ENCODE results near the gene EXOC7. TPM values are rescaled to one million over a fixed set of nuclear protein-coding genes. Genes with fewer than 3 reads are reported as not detected.

Gene EXOC7
- total and polyA plus RNA-seq, 2 of the 4 experiments (the other 2 are of a cell fraction), result 85.9 to 118 TPM

GRCh38 chr17:76104140-76104895 is 731 bp upstream of the EXOC7 start:
- peak overlapping the region; percentile 90 for H2AK5ac ChIP-seq (ENCODE audit: low read depth, low read length)
- no peak overlapping the region for H3K9ac ChIP-seq (ENCODE audit: low read depth, low read length)
- 0 out of 2 replicates have a peak overlapping the region, but pooled peaks have one; percentile 17 for H2BK20ac ChIP-seq (ENCODE audit: low read depth, low read length)
- ChIA-PET POLR2A (ENCODE audit: unreplicated experiment) (interaction anchor here (0.6 kb wide), 1 partner anchor 9 kb away, joined by 4 read pairs; no protein-coding TSS in a partner anchor), CTCF (interaction anchor here (0.6 to 1.0 kb wide), 2 partner anchors 17 to 175 kb away, joined by 3 read pairs; no protein-coding TSS in a partner anchor)
- dilution Hi-C loops (cut with HindIII; ENCODE audit: low sequenced_read_pairs, unreplicated experiment) (no loop called here), intact Hi-C loops (cut with micrococcal nuclease) (no loop called here), in situ Hi-C loops (cut with MboI; ENCODE audit: low sequenced_read_pairs) (no loop called here)
- H2AK9ac ChIP-seq (replicated peaks; ENCODE audit: low read depth, low read length, poor library complexity), result peak overlapping the region; percentile 96
- H4K91ac ChIP-seq (ENCODE audit: insufficient read depth, low read depth, low read length), result peak overlapping the region; percentile 97
- peak overlapping the region; percentile 86 for H2BK5ac ChIP-seq (ENCODE audit: low read depth, low read length, poor library complexity, severe bottlenecking)
- H3K14ac ChIP-seq (replicated peaks; ENCODE audit: low read depth, low read length), result peak overlapping the region; percentile 100
- peak overlapping the region; percentile 99 for H4K5ac ChIP-seq (ENCODE audit: low read depth, low read length)
- BruUV-seq (replicated peaks), result no TSS peak
- H3K9me3 ChIP-seq (ENCODE audit: control insufficient read depth, insufficient read depth, low read length), result no peaks in the 10 kb centered on the region
- peaks cover 8% of the 10 kb centered on the region; the same call in 1 of the 2 replicates for H3K4me1 ChIP-seq (ENCODE audit: control insufficient read depth, insufficient read depth, low read length)
- H3K18ac ChIP-seq (ENCODE audit: low read depth, low read length), result peak overlapping the region; percentile 89
- DNase-seq (no peak), ATAC-seq (ENCODE audit: low read depth) (no peak)
- 96% methylated on average over 5 of the region's 29 CpGs; no CpG with 5 or more reads in 1 of the 2 experiments for WGBS, 2 experiments (ENCODE audit: extremely low coverage in 2 of 2, insufficient read length in 1 of 2)
- H4K8ac ChIP-seq (ENCODE audit: low read depth in 2 of 2, low read length in 2 of 2), result peak overlapping the region; percentile 98 to 100
- TF ChIP-seq CEBPB (IDR thresholded peaks at IDR 0.05; ENCODE audit: low read depth, low read length) (no peak), MXI1 (IDR thresholded peaks at IDR 0.05; ENCODE audit: borderline replicate concordance, low read depth, low read length) (no peak)
- no peaks in the 10 kb centered on the region for H3K27me3 ChIP-seq (ENCODE audit: control insufficient read depth, insufficient read depth, low read length)
- H3K27ac ChIP-seq (ENCODE audit: insufficient read depth, low read length), result peak overlapping the region; percentile 84
- peaks cover 16 to 34% of the 10 kb centered on the region in 2 experiments for H3K79me1 ChIP-seq (ENCODE audit: low read depth in 1 of 2, low read length in 2 of 2)
- H3K23ac ChIP-seq (ENCODE audit: low read depth, low read length), result peak overlapping the region; percentile 100
- H3K56ac ChIP-seq (ENCODE audit: extremely low read depth, insufficient read depth, low read length), result no peak overlapping the region
- H2AFZ ChIP-seq (replicated peaks; ENCODE audit: low read length, poor library complexity), result peak overlapping the region; percentile 98
- H2BK120ac ChIP-seq (ENCODE audit: low read depth, low read length), result peak overlapping the region; percentile 69; the same call in 1 of the 2 replicates
- H3K36me3 ChIP-seq (ENCODE audit: control insufficient read depth, insufficient read depth, low read length), result peaks cover 11% of the 10 kb centered on the region
- H3K4me3 ChIP-seq (ENCODE audit: insufficient read depth, low read depth, low read length), result peak overlapping the region; percentile 78; the same call in 1 of the 2 replicates
- peak overlapping the region; percentile 43; the same call in 1 of the 3 replicates for H2BK15ac ChIP-seq (ENCODE audit: low read depth, low read length)
- H3K4me2 ChIP-seq (ENCODE audit: low read depth, low read length), result peak overlapping the region; percentile 95
- peaks cover 10% of the 10 kb centered on the region for H3K9me1 ChIP-seq (ENCODE audit: insufficient read depth, low read length)
- H3K4ac ChIP-seq (ENCODE audit: low read depth, low read length), result peak overlapping the region; percentile 98
- peaks cover 5% of the 10 kb centered on the region; the same call in 1 of the 2 replicates for H4K20me1 ChIP-seq (ENCODE audit: insufficient read depth, low read length)

All from IMR-90 (cell line).